ENCODE results near the gene PITPNC1. TPM values are rescaled to one million over a fixed set of nuclear protein-coding genes. Genes with fewer than 3 reads are reported as not detected.

The PITPNC1 gene
- total RNA-seq, 2 donors from 2014 or later, result 79.5 to 109 TPM

DNA sequence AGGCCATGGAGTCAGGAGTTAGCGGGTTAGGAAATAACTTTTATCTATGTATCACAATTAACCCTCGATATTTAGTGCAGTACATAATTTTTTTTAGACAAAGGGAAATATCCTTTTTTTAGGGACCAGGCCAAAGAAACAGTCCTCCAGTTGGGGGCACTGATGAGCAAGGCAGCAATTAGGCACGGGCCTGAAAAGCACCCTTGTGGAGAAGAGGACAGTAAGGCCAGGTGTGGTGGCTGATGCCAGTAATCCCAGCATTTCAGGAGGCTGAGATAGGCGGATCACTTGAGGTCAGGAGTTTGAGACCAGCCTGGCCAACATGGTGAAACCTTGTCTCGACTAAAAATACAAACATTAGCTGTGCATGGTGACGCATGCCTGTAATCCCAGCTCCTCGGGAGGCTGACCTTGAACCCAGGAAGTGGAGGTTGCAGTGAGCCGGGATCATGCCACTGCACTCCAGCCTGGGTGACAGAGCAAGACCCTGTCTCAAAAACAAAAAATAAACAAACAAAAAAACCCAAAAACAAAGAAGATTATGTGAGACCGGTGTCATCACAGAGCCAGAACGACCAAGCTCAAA lies 182.4 kb downstream of the PITPNC1 start:
- H3K4me3 Mint-ChIP-seq, result no peak overlapping the region
- DNase-seq (no peak), ATAC-seq (replicated peaks in 1 of 2) (no peak)
- peak overlapping the region; percentile 66 for H3K27ac Mint-ChIP-seq
- no peaks in the 10 kb centered on the region for H3K27me3 Mint-ChIP-seq (ENCODE audit: low read depth)
- H3K4me1 Mint-ChIP-seq (ENCODE audit: low read depth), result peaks cover 20% of the 10 kb centered on the region
- H3K36me3 Mint-ChIP-seq (ENCODE audit: insufficient read depth in 2 of 2), result peaks cover 2 to 5% of the 10 kb centered on the region in 2 donors
- peaks cover 0 to 4% of the 10 kb centered on the region in 2 donors for H3K9me3 Mint-ChIP-seq

DNA sequence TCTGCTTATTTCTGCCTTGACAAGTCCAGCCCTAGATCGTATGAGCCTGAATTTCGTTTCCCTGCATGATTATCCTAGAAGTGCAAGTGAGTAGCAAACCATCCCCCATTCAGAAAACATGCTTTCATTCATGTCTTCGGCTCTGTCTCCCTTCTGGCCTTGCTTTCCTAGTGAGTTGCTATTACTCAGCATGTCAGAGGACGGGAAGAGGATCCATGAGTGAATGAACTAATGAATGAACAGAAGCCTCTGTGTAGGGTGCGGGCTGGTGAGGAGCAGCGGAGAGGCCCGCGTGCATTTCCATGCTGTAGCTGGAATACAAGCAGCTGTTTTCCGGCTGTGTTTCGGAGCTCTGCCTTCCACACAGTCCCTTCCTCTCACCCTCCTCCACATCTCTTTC lies 184.9 kb downstream of the PITPNC1 start:
- Mint-ChIP-seq H3K27me3 (ENCODE audit: low read depth) (no peaks in the 10 kb centered on the region), H3K9me3 (no peaks in the 10 kb centered on the region), H3K27ac (no peak overlapping the region), H3K4me1 (ENCODE audit: low read depth) (peaks cover 16% of the 10 kb centered on the region), H3K4me3 (no peak overlapping the region), H3K36me3 (ENCODE audit: insufficient read depth in 2 of 2) (no peaks in the 10 kb centered on the region)
- DNase-seq, result no peak
- ATAC-seq (replicated peaks in 1 of 2), result no peak

DNA sequence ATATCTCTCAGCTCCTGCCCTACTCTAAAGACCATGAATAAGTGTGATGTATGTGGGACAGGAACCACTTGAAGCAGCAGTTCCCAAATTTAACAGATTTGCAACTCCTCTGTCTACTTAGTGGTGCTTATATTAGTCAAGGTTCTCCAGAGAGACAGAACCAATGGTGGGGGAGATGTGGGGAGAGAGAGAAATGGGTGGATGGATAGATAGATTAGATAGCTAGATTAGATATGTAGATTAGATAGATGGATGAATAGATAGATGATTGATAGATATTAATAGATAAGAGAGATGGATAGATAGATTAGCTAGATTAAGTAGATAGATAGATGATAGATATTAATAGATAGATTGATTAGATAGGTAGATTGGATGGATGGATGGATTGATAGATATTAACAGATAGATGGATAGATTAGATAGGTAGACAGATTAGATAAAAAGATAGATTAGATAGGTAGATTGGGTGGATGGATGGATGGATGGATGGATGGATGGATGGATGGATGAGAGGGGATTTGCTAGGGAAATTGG lies 186.7 kb downstream of the PITPNC1 start:
- Mint-ChIP-seq H3K4me1 (ENCODE audit: low read depth) (peaks cover 6% of the 10 kb centered on the region), H3K9me3 (no peaks in the 10 kb centered on the region), H3K27me3 (ENCODE audit: low read depth) (no peaks in the 10 kb centered on the region), H3K27ac (peak overlapping the region; percentile 74), H3K4me3 (no peak overlapping the region), H3K36me3 (ENCODE audit: insufficient read depth in 2 of 2) (no peaks in the 10 kb centered on the region)
- DNase-seq (no peak), ATAC-seq (replicated peaks in 1 of 2) (no peak)

DNA sequence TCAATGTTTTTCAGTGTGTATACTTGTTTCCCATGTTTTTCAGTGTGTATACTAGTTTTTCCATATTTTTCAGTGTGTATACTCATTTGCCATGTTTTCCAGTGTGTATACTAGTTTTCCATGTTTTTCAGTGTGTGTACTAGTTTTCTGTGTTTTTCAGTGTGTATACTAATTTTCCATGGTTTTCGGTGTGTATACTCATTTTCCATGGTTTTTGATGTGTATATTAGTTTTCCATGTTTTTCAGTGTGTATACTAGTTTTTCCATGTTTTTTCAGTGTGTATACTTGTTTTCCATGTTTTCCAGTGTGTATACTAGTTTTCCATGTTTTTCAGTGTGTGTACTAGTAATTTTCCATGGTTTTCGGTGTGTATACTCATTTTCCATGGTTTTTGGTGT lies 188.0 kb downstream of the PITPNC1 start:
- Mint-ChIP-seq H3K27me3 (ENCODE audit: low read depth) (no peaks in the 10 kb centered on the region), H3K36me3 (ENCODE audit: insufficient read depth in 2 of 2) (no peaks in the 10 kb centered on the region), H3K9me3 (no peaks in the 10 kb centered on the region), H3K4me1 (ENCODE audit: low read depth) (peaks cover 7% of the 10 kb centered on the region), H3K4me3 (no peak overlapping the region), H3K27ac (no peak overlapping the region)
- DNase-seq (no peak), ATAC-seq (replicated peaks in 1 of 2) (no peak)

DNA sequence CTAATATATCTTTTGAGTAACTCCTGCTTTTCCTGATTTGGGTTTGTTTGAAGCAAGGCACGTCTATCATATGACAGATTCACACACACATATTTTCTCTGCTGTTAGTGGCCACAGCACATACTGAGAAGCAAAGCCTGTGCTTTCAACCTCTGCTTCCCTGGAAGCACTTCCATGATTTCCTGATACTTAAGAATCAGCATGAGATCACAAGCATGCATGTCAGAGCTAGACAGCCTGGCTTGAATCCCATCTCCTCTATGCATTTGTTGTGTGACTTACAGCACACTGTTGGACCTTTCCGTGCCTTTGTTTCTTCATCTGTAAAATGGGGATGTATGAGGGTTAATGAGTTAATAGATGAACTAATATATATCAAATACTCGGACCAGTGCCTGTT lies 189.6 kb downstream of the PITPNC1 start:
- no peak overlapping the region for H3K27ac Mint-ChIP-seq
- ATAC-seq (replicated peaks in 1 of 2), result no peak
- no peaks in the 10 kb centered on the region for H3K9me3 Mint-ChIP-seq
- H3K27me3 Mint-ChIP-seq (ENCODE audit: low read depth), result no peaks in the 10 kb centered on the region
- H3K4me3 Mint-ChIP-seq, result no peak overlapping the region
- peaks cover 7% of the 10 kb centered on the region for H3K4me1 Mint-ChIP-seq (ENCODE audit: low read depth)
- no peak for DNase-seq
- H3K36me3 Mint-ChIP-seq (ENCODE audit: insufficient read depth in 2 of 2), result no peaks in the 10 kb centered on the region

DNA sequence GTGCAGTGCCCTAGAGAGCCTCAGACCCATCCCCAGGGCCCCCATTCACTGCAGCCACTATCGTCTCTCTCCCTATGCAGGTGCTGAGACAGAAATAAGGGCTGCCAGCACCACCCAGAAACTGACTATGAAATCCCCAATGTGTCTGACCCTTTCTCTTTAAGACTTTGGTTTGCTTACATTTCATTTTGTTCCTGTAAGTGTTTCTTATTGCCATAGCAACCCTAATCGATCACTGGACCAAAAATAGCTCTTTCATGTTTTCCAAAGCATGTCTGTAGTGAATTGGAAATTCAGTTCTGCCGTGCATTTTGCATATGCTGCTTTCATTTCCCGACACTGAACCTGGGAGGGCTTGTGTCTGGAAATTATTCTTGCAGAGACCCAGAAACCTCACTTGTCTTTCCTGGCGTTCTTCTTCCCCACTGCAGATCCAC lies 192.0 kb downstream of the PITPNC1 start:
- no peaks in the 10 kb centered on the region for H3K27me3 Mint-ChIP-seq (ENCODE audit: low read depth)
- no peak overlapping the region for H3K27ac Mint-ChIP-seq
- no peaks in the 10 kb centered on the region for H3K36me3 Mint-ChIP-seq (ENCODE audit: insufficient read depth in 2 of 2)
- no peaks in the 10 kb centered on the region for H3K9me3 Mint-ChIP-seq
- H3K4me1 Mint-ChIP-seq (ENCODE audit: low read depth), result peaks cover 10% of the 10 kb centered on the region
- H3K4me3 Mint-ChIP-seq, result no peak overlapping the region
- DNase-seq, result no peak
- ATAC-seq (replicated peaks in 1 of 2), result no peak

DNA sequence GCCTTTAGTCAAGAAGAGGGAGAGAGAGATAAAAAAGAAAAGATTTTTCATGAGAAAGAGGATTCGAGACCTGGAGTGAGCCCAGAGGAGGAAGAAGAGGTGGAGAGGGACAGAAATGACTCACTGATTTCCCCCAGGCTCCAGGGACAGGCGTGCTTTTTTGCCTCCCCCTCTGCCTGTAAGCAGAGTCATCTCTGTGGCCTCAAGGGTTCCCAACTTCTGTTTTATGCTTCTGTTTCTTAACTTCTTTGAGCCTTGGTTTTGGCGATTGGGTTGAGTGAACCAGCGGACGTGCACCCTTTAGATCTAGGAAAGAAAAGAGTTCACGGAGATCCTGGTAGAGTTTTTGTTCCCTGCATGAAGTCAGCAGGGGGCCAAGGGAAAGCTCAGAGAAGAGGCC lies 192.8 kb downstream of the PITPNC1 start:
- H3K36me3 Mint-ChIP-seq (ENCODE audit: insufficient read depth in 2 of 2), result no peaks in the 10 kb centered on the region
- H3K4me1 Mint-ChIP-seq (ENCODE audit: low read depth), result peaks cover 16% of the 10 kb centered on the region
- H3K9me3 Mint-ChIP-seq, result no peaks in the 10 kb centered on the region
- H3K4me3 Mint-ChIP-seq, result no peak overlapping the region
- no peaks in the 10 kb centered on the region for H3K27me3 Mint-ChIP-seq (ENCODE audit: low read depth)
- ATAC-seq (replicated peaks in 1 of 2) (no peak), DNase-seq (no peak)
- peak overlapping the region; percentile 10 for H3K27ac Mint-ChIP-seq

DNA sequence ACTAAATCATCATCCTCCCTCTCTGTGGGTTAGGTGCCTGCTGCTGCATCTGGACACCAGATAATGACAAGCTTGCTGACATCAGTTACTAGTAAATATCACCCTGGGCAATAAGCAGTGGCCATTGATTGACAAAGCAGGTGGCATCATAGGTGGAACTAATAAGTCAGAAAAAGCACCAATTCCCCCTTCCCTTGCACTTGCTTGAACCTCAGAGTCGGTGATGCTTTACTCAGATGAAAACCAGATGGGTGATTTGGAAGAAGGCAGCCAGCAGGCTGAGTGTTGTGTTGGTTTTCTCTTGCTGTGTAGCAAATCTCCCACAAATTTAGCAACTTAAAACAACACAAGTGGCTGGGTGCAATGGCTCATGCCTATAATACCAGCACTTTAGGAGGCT lies 193.7 kb downstream of the PITPNC1 start:
- DNase-seq (no peak), ATAC-seq (replicated peaks in 1 of 2) (no peak)
- H3K4me3 Mint-ChIP-seq, result no peak overlapping the region
- H3K4me1 Mint-ChIP-seq (ENCODE audit: low read depth), result peaks cover 16% of the 10 kb centered on the region
- no peaks in the 10 kb centered on the region for H3K9me3 Mint-ChIP-seq
- no peaks in the 10 kb centered on the region for H3K36me3 Mint-ChIP-seq (ENCODE audit: insufficient read depth in 2 of 2)
- no peaks in the 10 kb centered on the region for H3K27me3 Mint-ChIP-seq (ENCODE audit: low read depth)
- no peak overlapping the region for H3K27ac Mint-ChIP-seq

DNA sequence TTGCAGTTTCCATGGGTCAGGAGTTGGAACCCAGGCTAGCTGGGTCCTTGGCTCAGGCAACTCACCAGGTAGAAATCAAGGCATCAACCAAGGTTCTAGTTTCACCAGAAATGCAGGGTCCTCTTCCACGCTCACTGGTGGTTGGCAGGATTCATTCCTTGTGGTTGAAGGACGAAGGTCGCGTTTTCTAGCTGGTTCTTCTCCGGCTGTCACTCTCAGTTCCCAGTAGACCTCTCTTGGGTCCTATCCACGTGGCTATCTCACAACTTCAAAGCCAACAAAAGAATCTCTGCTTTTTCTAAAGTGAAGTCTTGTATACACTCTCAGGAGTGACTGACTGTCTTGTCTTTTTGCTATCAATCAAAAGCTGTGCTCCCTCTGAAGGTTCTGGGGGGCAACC lies 194.4 kb downstream of the PITPNC1 start:
- ATAC-seq (replicated peaks in 1 of 2) (no peak), DNase-seq (no peak)
- peaks cover 16% of the 10 kb centered on the region for H3K4me1 Mint-ChIP-seq (ENCODE audit: low read depth)
- no peak overlapping the region for H3K4me3 Mint-ChIP-seq
- no peak overlapping the region for H3K27ac Mint-ChIP-seq
- H3K27me3 Mint-ChIP-seq (ENCODE audit: low read depth), result no peaks in the 10 kb centered on the region
- no peaks in the 10 kb centered on the region for H3K36me3 Mint-ChIP-seq (ENCODE audit: insufficient read depth in 2 of 2)
- no peaks in the 10 kb centered on the region for H3K9me3 Mint-ChIP-seq

DNA sequence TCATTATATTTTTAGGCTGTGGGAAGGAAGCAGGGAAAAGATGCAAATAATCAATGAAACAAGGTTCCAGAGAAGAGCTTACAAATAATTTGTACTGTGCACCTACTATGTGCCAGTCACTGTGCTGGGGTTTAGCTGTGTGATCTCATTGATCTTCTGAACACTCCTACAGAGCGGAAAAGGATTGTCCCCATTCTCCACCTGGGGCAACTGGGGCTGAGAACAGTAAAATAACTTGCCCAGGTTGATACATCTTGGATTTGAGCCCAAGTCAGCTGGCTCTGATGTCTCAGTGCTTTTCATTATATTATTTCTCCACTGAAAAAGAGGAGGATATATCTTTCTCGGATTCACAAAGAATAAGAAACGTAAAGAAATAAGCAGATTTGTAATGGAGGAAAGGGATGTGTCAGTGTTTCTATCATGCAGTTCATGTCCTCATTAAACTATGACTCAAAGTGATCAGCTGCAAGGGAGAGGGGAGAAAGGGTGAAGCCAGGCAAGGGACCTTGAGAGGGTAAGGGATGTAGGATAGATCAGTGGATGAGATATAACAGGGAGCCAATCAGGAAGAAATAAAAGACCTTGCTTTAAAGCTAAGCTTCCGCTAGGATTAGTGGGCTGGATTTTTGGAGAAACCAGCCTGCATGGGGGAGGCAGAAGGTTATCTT lies 197.0 kb downstream of the PITPNC1 start:
- Mint-ChIP-seq H3K27ac (peak overlapping the region; percentile 25), H3K27me3 (ENCODE audit: low read depth) (no peaks in the 10 kb centered on the region), H3K4me3 (no peak overlapping the region), H3K36me3 (ENCODE audit: insufficient read depth in 2 of 2) (peaks cover 2% of the 10 kb centered on the region in 2 donors), H3K9me3 (no peaks in the 10 kb centered on the region), H3K4me1 (ENCODE audit: low read depth) (peaks cover 24% of the 10 kb centered on the region)
- no peak for DNase-seq
- no peak for ATAC-seq (replicated peaks in 1 of 2)

DNA sequence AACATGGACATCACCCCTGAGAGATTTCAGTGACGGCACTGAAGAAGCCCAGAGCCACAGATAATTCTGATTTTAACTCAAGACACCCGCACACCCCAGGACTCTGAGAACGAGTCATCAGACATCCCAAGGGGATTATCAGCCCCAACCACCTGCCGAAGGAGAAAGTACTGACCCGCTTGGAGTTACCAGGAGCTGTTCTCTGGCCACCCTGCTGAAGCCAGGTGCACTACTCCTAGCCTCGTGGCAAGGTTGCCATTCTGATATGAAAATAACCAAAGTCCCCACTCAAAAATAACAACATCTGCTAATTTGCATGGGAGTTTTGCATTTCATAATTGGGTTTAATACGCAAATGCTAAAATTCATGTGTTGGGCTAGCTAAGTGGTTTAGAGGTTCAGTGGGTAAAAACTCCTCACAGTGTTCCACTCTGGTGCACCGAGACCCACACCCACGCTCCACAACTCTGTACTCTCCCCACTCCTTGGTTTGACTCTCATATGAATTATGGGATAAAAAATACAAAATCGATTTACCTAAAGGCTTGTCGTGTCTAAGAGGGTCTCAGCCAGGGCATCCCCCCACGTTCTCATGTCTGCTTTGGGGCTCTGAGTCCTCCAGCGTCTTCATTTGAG lies 197.7 kb downstream of the PITPNC1 start:
- Mint-ChIP-seq H3K27ac (no peak overlapping the region), H3K4me3 (no peak overlapping the region), H3K27me3 (ENCODE audit: low read depth) (no peaks in the 10 kb centered on the region), H3K4me1 (ENCODE audit: low read depth) (peaks cover 18% of the 10 kb centered on the region), H3K9me3 (no peaks in the 10 kb centered on the region), H3K36me3 (ENCODE audit: insufficient read depth in 2 of 2) (peaks cover 2% of the 10 kb centered on the region in 2 donors)
- ATAC-seq (replicated peaks in 1 of 2) (no peak), DNase-seq (no peak)

DNA sequence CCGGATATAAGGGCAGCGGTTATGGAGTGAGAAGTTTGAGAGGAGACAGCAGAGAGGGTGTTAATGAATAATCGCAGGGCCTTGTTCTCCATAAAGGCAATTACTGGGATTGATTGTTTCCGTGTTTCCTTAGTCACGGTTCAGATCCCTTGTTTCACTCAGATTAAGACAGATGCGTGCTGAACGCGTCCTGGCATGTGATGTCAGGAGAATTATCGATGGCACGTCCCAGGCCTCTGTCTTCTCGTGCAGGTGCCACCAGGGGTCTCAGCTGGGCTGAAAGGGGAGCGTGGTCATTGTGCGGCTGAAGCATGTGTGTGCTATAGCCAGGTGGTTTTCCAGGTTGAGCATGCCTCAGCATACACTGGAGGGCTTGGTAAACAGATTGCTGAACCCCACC lies 198.2 kb downstream of the PITPNC1 start:
- no peaks in the 10 kb centered on the region for H3K27me3 Mint-ChIP-seq (ENCODE audit: low read depth)
- H3K4me1 Mint-ChIP-seq (ENCODE audit: low read depth), result peaks cover 16% of the 10 kb centered on the region
- no peak for DNase-seq
- no peak for ATAC-seq (replicated peaks in 1 of 2)
- H3K9me3 Mint-ChIP-seq, result no peaks in the 10 kb centered on the region
- no peak overlapping the region for H3K27ac Mint-ChIP-seq
- H3K36me3 Mint-ChIP-seq (ENCODE audit: insufficient read depth in 2 of 2), result peaks cover 2% of the 10 kb centered on the region in 2 donors
- no peak overlapping the region for H3K4me3 Mint-ChIP-seq

DNA sequence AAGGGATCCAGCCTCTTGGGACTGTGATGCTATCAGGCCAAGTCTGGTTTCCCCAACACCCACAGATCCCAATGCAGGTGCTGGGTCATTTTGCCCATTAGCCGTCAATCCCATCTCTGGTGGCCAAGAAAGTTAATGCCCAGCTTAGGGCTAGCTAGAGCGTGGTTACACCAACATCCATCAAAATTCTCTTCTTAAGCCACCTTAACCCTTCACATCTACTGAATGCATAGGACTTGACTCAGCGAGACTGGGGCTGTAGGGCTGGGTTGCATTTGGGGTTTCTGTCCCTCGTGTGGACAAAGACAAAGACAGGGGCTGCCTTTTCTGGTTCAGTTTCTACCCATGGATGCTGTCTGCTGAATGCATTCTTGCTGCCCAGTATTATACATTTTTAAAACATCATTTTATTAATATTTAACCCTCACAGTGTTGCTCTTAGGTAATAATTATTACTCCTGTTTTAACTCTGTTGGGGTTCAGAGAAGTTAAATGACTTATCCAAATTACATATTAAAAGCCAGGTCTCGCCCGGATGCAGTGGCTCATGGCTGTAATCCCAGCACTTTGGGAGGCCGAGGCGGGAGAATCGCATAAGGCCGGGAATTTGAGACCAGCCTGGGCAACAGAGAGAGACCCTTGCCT lies 199.5 kb downstream of the PITPNC1 start:
- no peak overlapping the region for H3K27ac Mint-ChIP-seq
- no peak for ATAC-seq (replicated peaks in 1 of 2)
- no peaks in the 10 kb centered on the region for H3K9me3 Mint-ChIP-seq
- no peaks in the 10 kb centered on the region for H3K27me3 Mint-ChIP-seq (ENCODE audit: low read depth)
- no peak for DNase-seq
- peaks cover 16% of the 10 kb centered on the region for H3K4me1 Mint-ChIP-seq (ENCODE audit: low read depth)
- H3K36me3 Mint-ChIP-seq (ENCODE audit: insufficient read depth in 2 of 2), result peaks cover 2 to 4% of the 10 kb centered on the region in 2 donors
- no peak overlapping the region for H3K4me3 Mint-ChIP-seq
